BE2C (cell line): ENCODE results near the gene CTXND1.

ENCODE experiments used
- DNase-seq: peaks from one replicate; pipeline ENCODE4 v3.0.0-alpha.2; 2020
- H3K27me3 ChIP-seq: fragments of 250-450 bp; sonication (Bioruptor Pico); 2 replicates; pipeline ENCODE4 v1.5.1; 2020; ENCODE audit warnings: mild to moderate bottlenecking
- H3K36me3 ChIP-seq: fragments of 250-450 bp; sonication (Bioruptor Pico); 2 replicates; pipeline ENCODE4 v1.5.1; 2020; ENCODE audit warnings: mild to moderate bottlenecking
- H3K4me1 ChIP-seq: fragments of 250-450 bp; sonication (Bioruptor Pico); 2 replicates; pipeline ENCODE4 v1.5.1; 2020
- H3K4me3 ChIP-seq: 2 replicates; pipeline ENCODE4 v1.5.1; 2011; ENCODE audit warnings: low read depth, low read length
- H3K9me3 ChIP-seq: fragments of 250-450 bp; sonication (Bioruptor Pico); 2 replicates; pipeline ENCODE4 v1.5.1; 2020
- TF ChIP-seq, protein P1 (sequence below): IDR thresholded peaks from 2 replicates; pipeline ENCODE4 v1.5.1; 2012; ENCODE audit warnings: mild to moderate bottlenecking, low read depth, low read length

CTXND1 gene

DNA sequence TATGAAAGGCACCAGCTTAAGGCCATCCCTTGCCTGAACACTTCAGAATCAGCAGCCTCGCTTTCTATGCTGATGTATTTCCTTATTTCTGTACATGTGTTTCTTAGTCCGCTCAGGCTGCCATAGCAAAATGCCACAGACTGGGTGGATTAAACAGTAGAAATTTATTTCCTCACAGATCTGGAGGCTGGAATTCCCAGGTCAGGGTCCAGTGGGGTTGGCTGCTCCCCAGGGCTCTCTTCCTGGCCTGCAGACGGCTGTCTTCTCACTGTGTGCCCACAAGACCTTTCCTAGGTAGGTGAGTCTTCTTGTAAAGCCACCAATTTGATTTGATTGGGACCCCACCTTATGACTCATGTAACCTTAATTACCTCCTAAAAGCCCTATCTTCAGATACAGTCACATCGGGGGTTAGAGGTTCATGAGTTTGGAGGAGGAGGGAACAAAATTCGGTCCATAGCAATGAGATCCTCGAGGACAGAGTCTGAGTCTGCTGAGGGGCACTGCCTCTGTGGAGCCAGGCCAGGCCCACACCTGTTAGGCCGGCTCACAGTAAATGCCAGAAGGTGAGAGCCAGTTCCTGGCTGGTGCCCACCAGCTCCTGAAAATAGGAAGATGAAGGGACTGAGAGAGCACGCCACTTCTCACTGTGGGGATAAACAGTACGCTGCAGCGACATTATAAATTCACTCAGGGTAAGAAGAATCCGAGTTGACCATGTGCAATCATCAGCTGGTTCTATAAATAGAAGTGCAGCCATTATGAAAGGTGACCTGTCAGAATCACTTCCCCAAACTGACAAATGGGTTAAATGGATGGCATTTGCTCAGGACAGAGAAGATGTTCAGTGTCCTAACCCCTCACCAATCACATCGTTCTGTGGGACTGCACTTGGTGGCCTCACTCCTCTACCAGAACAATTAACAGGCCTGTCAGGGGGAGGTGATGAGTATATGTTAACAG, 41.1 kb downstream of the CTXND1 start:
- Histone ChIP-seq H3K9me3 (no peaks in the 10 kb centered on the region), H3K27me3 (peaks cover 22% of the 10 kb centered on the region), H3K4me3 (no peak overlapping the region), H3K36me3 (no peaks in the 10 kb centered on the region), H3K4me1 (no peaks in the 10 kb centered on the region)
- DNase-seq: no peak
- TF ChIP-seq, protein P1, sequence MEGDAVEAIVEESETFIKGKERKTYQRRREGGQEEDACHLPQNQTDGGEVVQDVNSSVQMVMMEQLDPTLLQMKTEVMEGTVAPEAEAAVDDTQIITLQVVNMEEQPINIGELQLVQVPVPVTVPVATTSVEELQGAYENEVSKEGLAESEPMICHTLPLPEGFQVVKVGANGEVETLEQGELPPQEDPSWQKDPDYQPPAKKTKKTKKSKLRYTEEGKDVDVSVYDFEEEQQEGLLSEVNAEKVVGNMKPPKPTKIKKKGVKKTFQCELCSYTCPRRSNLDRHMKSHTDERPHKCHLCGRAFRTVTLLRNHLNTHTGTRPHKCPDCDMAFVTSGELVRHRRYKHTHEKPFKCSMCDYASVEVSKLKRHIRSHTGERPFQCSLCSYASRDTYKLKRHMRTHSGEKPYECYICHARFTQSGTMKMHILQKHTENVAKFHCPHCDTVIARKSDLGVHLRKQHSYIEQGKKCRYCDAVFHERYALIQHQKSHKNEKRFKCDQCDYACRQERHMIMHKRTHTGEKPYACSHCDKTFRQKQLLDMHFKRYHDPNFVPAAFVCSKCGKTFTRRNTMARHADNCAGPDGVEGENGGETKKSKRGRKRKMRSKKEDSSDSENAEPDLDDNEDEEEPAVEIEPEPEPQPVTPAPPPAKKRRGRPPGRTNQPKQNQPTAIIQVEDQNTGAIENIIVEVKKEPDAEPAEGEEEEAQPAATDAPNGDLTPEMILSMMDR: no peak

DNA sequence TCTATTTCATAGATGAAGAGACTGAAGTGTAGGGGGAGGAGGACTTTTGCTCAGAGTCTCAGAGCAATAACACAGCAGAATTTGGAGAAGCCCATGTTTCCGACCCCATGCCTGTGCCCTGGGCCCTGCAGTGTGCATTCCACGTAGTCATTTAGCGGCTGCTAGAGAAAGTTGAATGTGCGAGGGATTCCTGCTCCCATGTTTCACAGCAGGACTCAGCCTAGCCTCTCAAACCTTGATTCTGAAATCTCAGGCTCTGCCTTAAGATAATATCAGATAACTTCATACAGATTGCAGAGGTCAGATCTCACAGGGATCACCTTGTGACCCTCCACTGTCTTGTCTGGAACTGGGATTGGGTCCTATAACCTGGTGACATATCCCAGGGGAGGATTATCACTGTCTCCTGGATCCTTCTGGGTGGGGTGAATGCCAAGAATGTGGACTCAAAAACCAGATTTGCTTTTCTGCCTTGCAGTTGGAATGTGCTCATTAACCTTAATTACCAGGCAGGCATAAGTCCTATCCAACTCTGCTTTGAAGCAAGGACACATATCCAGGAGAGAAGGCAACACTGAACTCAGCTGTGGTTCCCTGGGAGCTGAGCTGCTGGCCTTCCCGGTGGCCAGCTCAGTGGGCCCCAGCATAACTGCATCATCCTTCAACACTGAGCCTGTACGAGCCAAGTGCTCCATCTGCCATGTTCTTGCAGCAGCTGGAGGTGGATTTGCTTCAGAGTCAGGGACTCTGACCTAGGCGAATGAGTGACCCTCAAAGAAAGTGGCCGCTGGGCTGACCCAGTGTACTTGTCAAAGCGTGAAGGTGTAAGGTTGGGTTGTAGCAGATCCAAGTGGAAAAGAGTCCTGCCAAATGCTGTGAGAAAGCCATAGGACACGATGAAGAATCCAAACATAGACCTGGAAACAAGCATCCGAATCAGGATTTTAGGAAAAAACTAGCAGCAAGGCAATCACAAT, 43.0 kb downstream of the CTXND1 start:
- Histone ChIP-seq H3K4me3 (no peak overlapping the region), H3K36me3 (no peaks in the 10 kb centered on the region), H3K9me3 (no peaks in the 10 kb centered on the region), H3K27me3 (peaks cover 27% of the 10 kb centered on the region), H3K4me1 (no peaks in the 10 kb centered on the region)
- TF ChIP-seq, protein P1: no peak
- DNase-seq: no peak

DNA sequence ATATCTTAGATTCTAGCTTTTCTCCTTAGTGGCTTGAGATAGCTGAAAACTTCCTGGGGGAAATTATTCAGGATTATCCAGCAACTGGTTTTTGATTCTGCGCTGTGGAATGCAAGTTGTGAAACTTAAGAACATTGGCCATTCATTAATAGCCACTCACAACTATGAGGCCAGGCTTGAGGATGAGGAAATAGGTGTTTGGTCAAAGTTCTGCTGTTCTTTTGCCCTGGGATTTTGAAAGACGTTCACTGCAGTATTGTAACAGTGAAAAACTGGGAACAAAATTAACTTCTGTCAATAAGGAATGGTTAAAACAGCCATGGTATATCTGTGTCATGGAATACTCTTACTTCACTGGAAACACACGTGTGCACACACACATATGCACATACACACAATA, 44.1 kb downstream of the CTXND1 start:
- Histone ChIP-seq H3K9me3 (no peaks in the 10 kb centered on the region), H3K4me3 (no peak overlapping the region), H3K4me1 (no peaks in the 10 kb centered on the region), H3K27me3 (peaks cover 27% of the 10 kb centered on the region), H3K36me3 (no peaks in the 10 kb centered on the region)
- no peak for DNase-seq
- TF ChIP-seq, protein P1: no peak

DNA sequence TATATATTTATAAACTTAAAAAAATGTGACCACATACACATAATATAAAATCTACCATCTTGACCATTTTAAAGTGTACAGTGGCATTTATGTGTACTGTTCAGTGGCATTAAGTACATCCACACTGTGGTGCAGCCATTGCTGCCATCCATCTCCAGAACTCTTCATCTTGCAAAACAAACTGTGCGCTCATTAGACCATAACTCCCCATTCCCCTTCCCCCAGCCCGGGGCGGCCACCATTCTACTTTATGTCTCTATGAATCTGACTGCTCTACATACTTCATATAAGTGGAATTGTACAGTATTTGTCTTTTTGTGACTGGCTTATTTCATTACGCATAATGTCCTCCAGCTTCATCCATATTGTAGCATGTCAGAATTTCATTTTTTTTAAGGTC, 47.8 kb downstream of the CTXND1 start:
- TF ChIP-seq, protein P1: no peak
- no peak for DNase-seq

DNA sequence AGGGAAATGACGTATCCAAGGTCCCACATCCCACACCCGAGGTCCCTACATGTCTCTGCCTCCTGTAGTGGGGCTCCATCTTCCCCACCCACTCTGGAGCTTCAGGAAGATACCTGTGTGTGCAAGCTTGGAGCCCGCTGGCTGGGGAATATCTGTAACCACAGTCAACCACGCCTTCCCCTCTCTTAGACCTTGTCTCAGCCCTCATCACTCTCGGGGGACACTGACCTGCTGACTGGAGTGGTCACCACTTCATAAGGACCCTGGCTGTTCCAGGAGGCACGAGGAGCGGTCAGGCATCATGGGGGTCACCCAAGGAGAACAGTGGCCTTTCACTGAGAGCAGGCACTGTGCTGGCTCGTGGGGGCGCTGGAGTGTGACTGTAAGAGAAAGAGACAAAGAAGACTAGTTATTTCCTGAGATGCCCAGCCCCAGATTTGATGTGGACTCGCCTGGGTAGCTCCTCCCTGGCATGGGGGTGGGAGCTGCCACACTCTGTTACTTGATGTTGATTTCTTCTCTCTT, 48.6 kb downstream of the CTXND1 start:
- Histone ChIP-seq H3K27me3 (peaks cover 32% of the 10 kb centered on the region), H3K36me3 (no peaks in the 10 kb centered on the region), H3K9me3 (no peaks in the 10 kb centered on the region), H3K4me1 (no peaks in the 10 kb centered on the region), H3K4me3 (no peak overlapping the region)
- DNase-seq: no peak
- TF ChIP-seq, protein P1: no peak

More for the DNA sequence above, 47.8 kb downstream of the CTXND1 start:
- H3K4me1 ChIP-seq: no peaks in the 10 kb centered on the region
- no peaks in the 10 kb centered on the region for H3K9me3 ChIP-seq
- H3K27me3 ChIP-seq: peaks cover 31% of the 10 kb centered on the region
- H3K4me3 ChIP-seq: no peak overlapping the region
- no peaks in the 10 kb centered on the region for H3K36me3 ChIP-seq
